IMR-90 (cell line): ENCODE data around the gene ITGA2. TPM values are rescaled to one million over a fixed set of nuclear protein-coding genes. Genes with fewer than 3 reads are reported as not detected.

ENCODE experiments used
- ATAC-seq: fragments of 200-7000 bp; cut with Tn5 transposase; 2 replicates; pipeline ENCODE4 v1.9.1; 2020; ENCODE audit warnings: low read depth, mild to moderate bottlenecking, moderate library complexity
- BruUV-seq: library from RNA; stranded (reverse); fragments of 400-500 nt; replicated peaks from 2 replicates; lab custom pipeline; 2021; lab: Mats Ljungman, UMichigan
- CTCF ChIA-PET: fragments of 300-600 bp; formaldehyde crosslinking; extraction: SDS; loops from one replicate; lab custom pipeline; 2021; ENCODE audit warnings: antibody characterized with exemption; lab: Yijun Ruan, JAX
- POLR2A ChIA-PET: fragments of 300-600 bp; sonication (Branson Sonifier 250); formaldehyde crosslinking; loops from one replicate; lab custom pipeline; 2022; ENCODE audit warnings: antibody characterized with exemption; ENCODE audit not compliant: unreplicated experiment; lab: Charles Lee
- DNase-seq: peaks from one replicate; pipeline ENCODE4 v3.0.0; 2013
- H2AFZ ChIP-seq: replicated peaks from 2 replicates; pipeline ENCODE3; 2013; ENCODE audit warnings: low read length, mild to moderate bottlenecking; ENCODE audit not compliant: poor library complexity
- H2AK5ac ChIP-seq: 2 replicates; pipeline ENCODE4 v1.6.1; 2013; ENCODE audit warnings: low read depth, low read length, inconsistent platforms
- H2AK9ac ChIP-seq: replicated peaks from 2 replicates; pipeline ENCODE3; 2013; ENCODE audit warnings: mild to moderate bottlenecking, low read depth, low read length, moderate library complexity; ENCODE audit not compliant: poor library complexity
- H2BK120ac ChIP-seq: 2 replicates; pipeline ENCODE4 v1.6.1; 2013; ENCODE audit warnings: low read depth, low read length, inconsistent platforms
- H2BK15ac ChIP-seq: 3 replicates; pipeline ENCODE4 v1.6.1; 2013; ENCODE audit warnings: low read depth, low read length, inconsistent platforms
- H2BK20ac ChIP-seq: 2 replicates; pipeline ENCODE4 v1.6.1; 2013; ENCODE audit warnings: low read depth, mild to moderate bottlenecking, inconsistent platforms, low read length, moderate library complexity
- H2BK5ac ChIP-seq: 2 replicates; pipeline ENCODE4 v1.6.1; 2013; ENCODE audit warnings: mild to moderate bottlenecking, low read depth, low read length, inconsistent platforms; ENCODE audit not compliant: poor library complexity, severe bottlenecking
- H3K14ac ChIP-seq: replicated peaks from 2 replicates; pipeline ENCODE4 v1.6.1; 2013; ENCODE audit warnings: low read depth, low read length, inconsistent platforms
- H3K18ac ChIP-seq: 2 replicates; pipeline ENCODE4 v1.6.1; 2013; ENCODE audit warnings: low read depth, low read length, control low read depth
- H3K23ac ChIP-seq: 2 replicates; pipeline ENCODE4 v1.6.1; 2013; ENCODE audit warnings: low read depth, low read length, inconsistent platforms
- H3K27ac ChIP-seq: 2 replicates; pipeline ENCODE4 v1.5.1; 2013; ENCODE audit warnings: mild to moderate bottlenecking, control low read depth, low read length; ENCODE audit not compliant: insufficient read depth
- H3K27me3 ChIP-seq: 2 replicates; pipeline ENCODE4 v1.6.1; 2013; ENCODE audit warnings: low read length; ENCODE audit not compliant: control insufficient read depth, insufficient read depth
- H3K36me3 ChIP-seq: 2 replicates; pipeline ENCODE4 v1.6.1; 2013; ENCODE audit warnings: low read length, mixed read lengths; ENCODE audit not compliant: control insufficient read depth, insufficient read depth
- H3K4ac ChIP-seq: 2 replicates; pipeline ENCODE4 v1.6.1; 2013; ENCODE audit warnings: low read depth, low read length, inconsistent platforms
- H3K4me1 ChIP-seq: 2 replicates; pipeline ENCODE4 v1.6.1; 2013; ENCODE audit warnings: low read length, mixed read lengths; ENCODE audit not compliant: control insufficient read depth, insufficient read depth
- H3K4me2 ChIP-seq: 2 replicates; pipeline ENCODE4 v1.6.1; 2013; ENCODE audit warnings: low read depth, mild to moderate bottlenecking, control low read depth, low read length, moderate library complexity
- H3K4me3 ChIP-seq: 2 replicates; pipeline ENCODE4 v1.5.1; 2013; ENCODE audit warnings: low read depth, mild to moderate bottlenecking, control low read depth, low read length, moderate library complexity; ENCODE audit not compliant: insufficient read depth
- H3K56ac ChIP-seq: 2 replicates; pipeline ENCODE4 v1.6.1; 2013; ENCODE audit warnings: low read length, inconsistent platforms; ENCODE audit not compliant: insufficient read depth; ENCODE audit errors: extremely low read depth
- H3K79me1 ChIP-seq, 2 experiments: 2 replicates each; pipeline ENCODE4 v1.6.1; 2013; ENCODE audit warnings: low read length in 2 of 2, inconsistent platforms in 1 of 2, low read depth in 1 of 2
- H3K9ac ChIP-seq: 2 replicates; pipeline ENCODE4 v1.6.1; 2013; ENCODE audit warnings: low read depth, low read length, control low read depth
- H3K9me1 ChIP-seq: 2 replicates; pipeline ENCODE4 v1.6.1; 2013; ENCODE audit warnings: low read length, inconsistent platforms; ENCODE audit not compliant: insufficient read depth
- H3K9me3 ChIP-seq: 2 replicates; pipeline ENCODE4 v1.6.1; 2013; ENCODE audit warnings: low read length; ENCODE audit not compliant: control insufficient read depth, insufficient read depth
- H4K20me1 ChIP-seq: 2 replicates; pipeline ENCODE4 v1.6.1; 2013; ENCODE audit warnings: low read length, inconsistent platforms; ENCODE audit not compliant: insufficient read depth
- H4K5ac ChIP-seq: 2 replicates; pipeline ENCODE4 v1.6.1; 2013; ENCODE audit warnings: mild to moderate bottlenecking, low read depth, low read length, control low read depth
- H4K8ac ChIP-seq, 2 experiments: 2 replicates each; pipeline ENCODE4 v1.6.1; 2013; ENCODE audit warnings: low read depth in 2 of 2, low read length in 2 of 2, control low read depth in 1 of 2, inconsistent platforms in 1 of 2
- H4K91ac ChIP-seq: 2 replicates; pipeline ENCODE4 v1.6.1; 2013; ENCODE audit warnings: low read depth, low read length, inconsistent platforms; ENCODE audit not compliant: insufficient read depth
- CEBPB ChIP-seq: IDR thresholded peaks from 2 replicates; pipeline ENCODE4 v1.6.1; 2012; ENCODE audit warnings: low read depth, low read length, improper control_type of control experiment
- CTCF ChIP-seq: conservative IDR thresholded peaks from 2 replicates; pipeline ENCODE4 v1.5.1; 2012; ENCODE audit warnings: mild to moderate bottlenecking, low read depth, low read length, improper control_type of control experiment
- MXI1 ChIP-seq: IDR thresholded peaks from 2 replicates; pipeline ENCODE4 v1.6.1; 2012; ENCODE audit warnings: low read depth, mild to moderate bottlenecking, low read length, moderate library complexity, borderline replicate concordance
- POLR2A ChIP-seq: IDR thresholded peaks from 2 replicates; pipeline ENCODE4 v1.6.1; 2012; ENCODE audit warnings: mild to moderate bottlenecking, low read depth, low read length
- RCOR1 ChIP-seq: IDR thresholded peaks from 2 replicates; pipeline ENCODE4 v1.6.1; 2012; ENCODE audit warnings: mild to moderate bottlenecking, low read length, improper control_type of control experiment; ENCODE audit not compliant: insufficient replicate concordance
- WGBS, 2 experiments: methylation state at CpG; one replicate each; pipeline versions ENCODE4 v1.1.5 to v1.1.7; 2013; ENCODE audit warnings: missing lambda C conversion rate in 2 of 2; ENCODE audit not compliant: insufficient read length in 1 of 2; ENCODE audit errors: extremely low coverage in 2 of 2; 5-methylcytosine and 5-hydroxymethylcytosine counted together
- dilution Hi-C: fragments of 300-500 bp; cut with HindIII; formaldehyde crosslinking; loops from one replicate; pipeline ENCODE4 v1.14.3; 2018; ENCODE audit warnings: low sequenced_read_pairs; ENCODE audit not compliant: unreplicated experiment
- in situ Hi-C: fragments of 300-500 bp; cut with MboI; formaldehyde crosslinking; loops from 3 replicates; pipeline ENCODE4 v1.14.3; 2019; ENCODE audit warnings: low sequenced_read_pairs, inconsistent platforms, mixed read lengths
- intact Hi-C: fragments of 100-400 bp; cut with micrococcal nuclease; formaldehyde crosslinking; loops from 2 replicates; pipeline ENCODE4 v1.10.0; 2022
- polyA plus RNA-seq, 3 experiments: library from polyadenylated mRNA; depleted of rRNA; stranded (reverse); fragments of >200 nt; gene quantifications; 2 replicates each; pipeline ENCODE4 v1.2.3, GENCODE V29; 2012; ENCODE audit warnings: low replicate concordance in 1 of 3
- total RNA-seq: library from RNA; depleted of rRNA; stranded (reverse); fragments of >200 nt; gene quantifications from 2 replicates; pipeline ENCODE4 v1.2.3, GENCODE V29; 2012
- TF ChIP-seq, protein P1 (sequence below): fragments of 150-350 bp; IDR thresholded peaks from 2 replicates; pipeline ENCODE4 v1.6.1; 2016; ENCODE audit warnings: low read depth, mild to moderate bottlenecking, low read length, moderate library complexity, borderline replicate concordance

The ITGA2 gene
- total and polyA plus RNA-seq, 2 of the 4 experiments (the other 2 are of a cell fraction), result 23.3 to 93.4 TPM

DNA sequence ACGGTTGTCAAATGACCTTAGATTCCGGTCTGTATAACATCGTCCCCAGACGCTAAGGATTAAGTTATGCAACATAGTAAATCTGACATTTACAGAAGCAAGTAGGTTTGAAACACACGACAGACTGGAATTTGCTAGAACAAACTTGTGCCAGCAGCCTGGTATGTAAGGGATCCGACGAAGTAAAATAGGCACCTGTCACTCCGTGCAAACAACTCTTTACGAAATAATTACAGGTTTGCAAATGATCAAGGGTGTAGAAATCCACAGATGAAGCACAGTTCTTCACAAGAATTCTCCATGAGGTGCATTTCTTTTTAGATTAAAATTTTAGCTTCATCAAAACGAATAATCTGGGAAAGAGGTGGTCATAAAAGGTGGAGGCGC lies 119.9 kb downstream of the ITGA2 start:
- Histone ChIP-seq H3K9me3 (no peaks in the 10 kb centered on the region), H3K4ac (peak overlapping the region; percentile 56; the same call in 1 of the 2 replicates), H4K91ac (no peak overlapping the region), H2BK5ac (no peak overlapping the region), H3K36me3 (peaks cover 2% of the 10 kb centered on the region; the same call in 1 of the 2 replicates), H3K56ac (no peak overlapping the region), H3K18ac (peak overlapping the region; percentile 25; the same call in 1 of the 2 replicates), H4K8ac (peak overlapping the region; percentile 73 to 91; a peak in 2 of 4 replicates), H2BK15ac (no peak overlapping the region), H4K5ac (peak overlapping the region; percentile 18; the same call in 1 of the 2 replicates), H2AK9ac (no peak overlapping the region), H3K27ac (no peak overlapping the region; the same call in 1 of the 2 replicates), H3K4me1 (no peaks in the 10 kb centered on the region; the same call in 1 of the 2 replicates), H3K27me3 (no peaks in the 10 kb centered on the region), H3K4me2 (peak overlapping the region; percentile 100), H2BK120ac (no peak overlapping the region), H3K14ac (peak overlapping the region; percentile 59; the same call in 1 of the 2 replicates), H3K23ac (peak overlapping the region; percentile 48), H3K9me1 (peaks cover 4% of the 10 kb centered on the region; the same call in 1 of the 2 replicates), H2BK20ac (no peak overlapping the region), H4K20me1 (no peaks in the 10 kb centered on the region), H3K9ac (peak overlapping the region; percentile 77), H2AK5ac (no peak overlapping the region), H3K4me3 (peak overlapping the region; percentile 71), H2AFZ (peak overlapping the region; percentile 100), H3K79me1 (peaks cover 19 to 40% of the 10 kb centered on the region in 2 experiments)
- DNase-seq (no peak), ATAC-seq (no peak)
- BruUV-seq, result no TSS peak
- ChIA-PET CTCF (interaction anchor here (1.7 kb wide), 1 partner anchor 160 kb away, joined by 5 read pairs; no protein-coding TSS in a partner anchor), POLR2A (interaction anchor here (1.0 kb wide), 1 partner anchor 17 kb away, joined by 6 read pairs; no protein-coding TSS in a partner anchor)
- intact Hi-C loops (no loop called here), in situ Hi-C loops (no loop called here), dilution Hi-C loops (no loop called here)
- no CpG with 5 or more reads among the region's 11 CpGs for WGBS, 2 experiments
- no peak for TF ChIP-seq CTCF
- TF ChIP-seq, protein P1, sequence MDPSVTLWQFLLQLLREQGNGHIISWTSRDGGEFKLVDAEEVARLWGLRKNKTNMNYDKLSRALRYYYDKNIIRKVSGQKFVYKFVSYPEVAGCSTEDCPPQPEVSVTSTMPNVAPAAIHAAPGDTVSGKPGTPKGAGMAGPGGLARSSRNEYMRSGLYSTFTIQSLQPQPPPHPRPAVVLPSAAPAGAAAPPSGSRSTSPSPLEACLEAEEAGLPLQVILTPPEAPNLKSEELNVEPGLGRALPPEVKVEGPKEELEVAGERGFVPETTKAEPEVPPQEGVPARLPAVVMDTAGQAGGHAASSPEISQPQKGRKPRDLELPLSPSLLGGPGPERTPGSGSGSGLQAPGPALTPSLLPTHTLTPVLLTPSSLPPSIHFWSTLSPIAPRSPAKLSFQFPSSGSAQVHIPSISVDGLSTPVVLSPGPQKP, result no peak
- no peak for TF ChIP-seq MXI1
- no peak; the same call in 1 of the 2 replicates for TF ChIP-seq POLR2A
- TF ChIP-seq CEBPB, result peak; percentile 48
- TF ChIP-seq RCOR1, result no peak
